ENCODE measurements around the gene RPN2. TPM values are rescaled to one million over a fixed set of nuclear protein-coding genes. Genes with fewer than 3 reads are reported as not detected.

Gene RPN2
- total RNA-seq, 1 experiment from 2014 or later = 234 TPM

DNA sequence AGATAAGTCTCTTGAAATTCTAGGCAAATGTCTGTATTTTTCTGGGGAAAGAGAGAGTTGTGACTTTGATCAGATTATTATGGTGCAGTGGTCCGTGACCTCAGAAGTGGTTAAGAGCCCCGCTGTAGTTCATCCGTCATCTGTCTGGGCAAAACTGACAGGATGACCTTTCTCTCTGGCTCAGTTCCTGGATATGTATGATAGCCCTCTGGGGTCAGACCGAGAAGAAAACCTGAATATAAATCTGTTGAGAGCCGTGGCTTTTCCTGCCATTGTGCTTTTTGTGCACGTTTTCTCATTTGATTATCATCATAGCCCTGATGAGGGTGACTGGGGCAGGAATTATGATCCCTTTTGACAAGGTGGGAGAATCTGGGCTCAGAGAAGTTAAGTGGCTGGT is 55.9 kb downstream of the RPN2 start:
- Histone ChIP-seq H3K23ac (ENCODE audit: insufficient read length, low read depth, low read length) (no peak overlapping the region), H4K91ac (ENCODE audit: insufficient read length, low read depth, low read length) (no peak overlapping the region), H3K9me3 (ENCODE audit: control insufficient read depth, low read depth, low read length) (no peaks in the 10 kb centered on the region), H3K23me2 (ENCODE audit: insufficient read length, low read depth, low read length, poor library complexity, severe bottlenecking) (no peaks in the 10 kb centered on the region), H2BK5ac (ENCODE audit: insufficient read length, low read length) (no peak overlapping the region), H4K8ac (replicated peaks; ENCODE audit: insufficient read length, low read depth, low read length) (no peak overlapping the region), H2BK15ac (ENCODE audit: low read depth, low read length) (no peak overlapping the region), H3K4me2 (ENCODE audit: insufficient read depth, insufficient read length, low read length) (no peak overlapping the region), H3K9ac (ENCODE audit: extremely low read depth, insufficient read length, low read length) (no peak overlapping the region), H3K18ac (ENCODE audit: insufficient read length, low read depth, low read length) (no peak overlapping the region), H3K27ac (ENCODE audit: insufficient read length, low read depth, low read length) (no peak overlapping the region), H3K27me3 (ENCODE audit: insufficient read depth, low read length) (no peaks in the 10 kb centered on the region), H3K4me1 (ENCODE audit: insufficient read depth, low read length) (peaks cover under 1% of the 10 kb centered on the region; the same call in 1 of the 2 replicates), H3K79me2 (ENCODE audit: insufficient read depth, low read length) (no peaks in the 10 kb centered on the region), H4K20me1 (ENCODE audit: control insufficient read depth, insufficient read depth, insufficient read length) (no peaks in the 10 kb centered on the region), H2BK120ac (ENCODE audit: low read depth, low read length, poor library complexity, severe bottlenecking) (no peak overlapping the region), H2BK20ac (ENCODE audit: low read depth, low read length, poor library complexity, severe bottlenecking) (no peak overlapping the region), H3K14ac (ENCODE audit: insufficient read depth, low read length) (no peak overlapping the region), H2BK12ac (ENCODE audit: insufficient read length, low read depth, low read length) (no peak overlapping the region), H3T11ph (ENCODE audit: low read length) (no peak overlapping the region), H2AFZ (ENCODE audit: low read length) (no peak overlapping the region), H3K56ac (ENCODE audit: insufficient read length, low read depth, low read length) (no peak overlapping the region), H2AK5ac (ENCODE audit: insufficient read length, low read length) (no peak overlapping the region), H3K4ac (ENCODE audit: low read depth, low read length) (no peak overlapping the region), H3K79me1 (ENCODE audit: insufficient read depth, low read depth, low read length, poor library complexity, severe bottlenecking) (no peaks in the 10 kb centered on the region), H4K5ac (ENCODE audit: insufficient read length, low read depth, low read length) (no peak overlapping the region)
- WGBS (ENCODE audit: extremely low coverage, insufficient read length, low lambda C conversion rate) = no CpG with 5 or more reads among the region's 6 CpGs
- no peak for DNase-seq
- TF ChIP-seq, protein P1, sequence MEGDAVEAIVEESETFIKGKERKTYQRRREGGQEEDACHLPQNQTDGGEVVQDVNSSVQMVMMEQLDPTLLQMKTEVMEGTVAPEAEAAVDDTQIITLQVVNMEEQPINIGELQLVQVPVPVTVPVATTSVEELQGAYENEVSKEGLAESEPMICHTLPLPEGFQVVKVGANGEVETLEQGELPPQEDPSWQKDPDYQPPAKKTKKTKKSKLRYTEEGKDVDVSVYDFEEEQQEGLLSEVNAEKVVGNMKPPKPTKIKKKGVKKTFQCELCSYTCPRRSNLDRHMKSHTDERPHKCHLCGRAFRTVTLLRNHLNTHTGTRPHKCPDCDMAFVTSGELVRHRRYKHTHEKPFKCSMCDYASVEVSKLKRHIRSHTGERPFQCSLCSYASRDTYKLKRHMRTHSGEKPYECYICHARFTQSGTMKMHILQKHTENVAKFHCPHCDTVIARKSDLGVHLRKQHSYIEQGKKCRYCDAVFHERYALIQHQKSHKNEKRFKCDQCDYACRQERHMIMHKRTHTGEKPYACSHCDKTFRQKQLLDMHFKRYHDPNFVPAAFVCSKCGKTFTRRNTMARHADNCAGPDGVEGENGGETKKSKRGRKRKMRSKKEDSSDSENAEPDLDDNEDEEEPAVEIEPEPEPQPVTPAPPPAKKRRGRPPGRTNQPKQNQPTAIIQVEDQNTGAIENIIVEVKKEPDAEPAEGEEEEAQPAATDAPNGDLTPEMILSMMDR (conservative IDR thresholded peaks at IDR 0.05) = no peak
- H3K27me3 Mint-ChIP-seq (ENCODE audit: low read depth) = no peaks in the 10 kb centered on the region
- H3K4me3 Mint-ChIP-seq = no peak overlapping the region
- H3K36me3 Mint-ChIP-seq (ENCODE audit: insufficient read depth in 1 of 3, low read depth in 3 of 3) = peaks cover 58 to 97% (median 94%) of the 10 kb centered on the region in 3 experiments; a peak in 6 of 7 replicates
- peaks cover 14 to 18% of the 10 kb centered on the region in 2 experiments for H3K4me1 Mint-ChIP-seq
- no peaks in the 10 kb centered on the region for H3K9me3 Mint-ChIP-seq
- H3K27ac Mint-ChIP-seq = no peak overlapping the region
